ENCODE data around the gene DENND4A. TPM values are rescaled to one million over a fixed set of nuclear protein-coding genes. Genes with fewer than 3 reads are reported as not detected.

The DENND4A gene
- total RNA-seq, 1 experiment from 2014 or later: 14.4 TPM

GRCh38 chr15:65659502-65660052 is 132.5 kb downstream of the DENND4A start:
- Histone ChIP-seq H3K27ac (ENCODE audit: low read length) (no peak overlapping the region), H3K9me3 (ENCODE audit: control insufficient read depth, insufficient read depth, low read depth, low read length) (no peaks in the 10 kb centered on the region), H3K36me3 (ENCODE audit: control insufficient read depth, insufficient read depth, low read length) (no peaks in the 10 kb centered on the region; the same call in 1 of the 2 replicates), H3K27me3 (ENCODE audit: control insufficient read depth, insufficient read depth, low read length) (no peaks in the 10 kb centered on the region), H3K4me3 (ENCODE audit: low read depth in 2 of 2, low read length in 2 of 2) (no peak overlapping the region), H3K4me1 (ENCODE audit: control insufficient read depth, insufficient read depth, low read length) (no peaks in the 10 kb centered on the region)
- in situ Hi-C loops (cut with HindIII; ENCODE audit: low pct_unique_long_range_greater_than_20kb, low sequenced_read_pairs) (no loop called here), intact Hi-C loops (cut with micrococcal nuclease; ENCODE audit: unreplicated experiment) (no loop called here)
- ChIA-PET CTCF (interaction anchor here (0.6 kb wide), 2 partner anchors 109 to 725 kb away, joined by 4 to 6 read pairs; no protein-coding TSS in a partner anchor), POLR2A (no interaction called here)
- TF ChIP-seq POLR2AphosphoS5 (IDR thresholded peaks at IDR 0.05; ENCODE audit: low read depth, low read length) (no peak), REST (IDR thresholded peaks at IDR 0.05; ENCODE audit: insufficient read depth in 1 of 2, low read depth in 2 of 2, low read length in 1 of 2) (no peak), TCF7L2 (IDR thresholded peaks at IDR 0.05; ENCODE audit: low read depth, low read length) (no peak), SIN3A (IDR thresholded peaks at IDR 0.05; ENCODE audit: borderline replicate concordance, insufficient read depth, low read depth, low read length) (no peak)
- TF ChIP-seq, protein P1, sequence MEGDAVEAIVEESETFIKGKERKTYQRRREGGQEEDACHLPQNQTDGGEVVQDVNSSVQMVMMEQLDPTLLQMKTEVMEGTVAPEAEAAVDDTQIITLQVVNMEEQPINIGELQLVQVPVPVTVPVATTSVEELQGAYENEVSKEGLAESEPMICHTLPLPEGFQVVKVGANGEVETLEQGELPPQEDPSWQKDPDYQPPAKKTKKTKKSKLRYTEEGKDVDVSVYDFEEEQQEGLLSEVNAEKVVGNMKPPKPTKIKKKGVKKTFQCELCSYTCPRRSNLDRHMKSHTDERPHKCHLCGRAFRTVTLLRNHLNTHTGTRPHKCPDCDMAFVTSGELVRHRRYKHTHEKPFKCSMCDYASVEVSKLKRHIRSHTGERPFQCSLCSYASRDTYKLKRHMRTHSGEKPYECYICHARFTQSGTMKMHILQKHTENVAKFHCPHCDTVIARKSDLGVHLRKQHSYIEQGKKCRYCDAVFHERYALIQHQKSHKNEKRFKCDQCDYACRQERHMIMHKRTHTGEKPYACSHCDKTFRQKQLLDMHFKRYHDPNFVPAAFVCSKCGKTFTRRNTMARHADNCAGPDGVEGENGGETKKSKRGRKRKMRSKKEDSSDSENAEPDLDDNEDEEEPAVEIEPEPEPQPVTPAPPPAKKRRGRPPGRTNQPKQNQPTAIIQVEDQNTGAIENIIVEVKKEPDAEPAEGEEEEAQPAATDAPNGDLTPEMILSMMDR (IDR thresholded peaks at IDR 0.05): no peak
- no peak for ATAC-seq
- DNase-seq (ENCODE audit: low read depth, low spot score): no peak
- no TSS peak for BruUV-seq (replicated peaks)

DNA sequence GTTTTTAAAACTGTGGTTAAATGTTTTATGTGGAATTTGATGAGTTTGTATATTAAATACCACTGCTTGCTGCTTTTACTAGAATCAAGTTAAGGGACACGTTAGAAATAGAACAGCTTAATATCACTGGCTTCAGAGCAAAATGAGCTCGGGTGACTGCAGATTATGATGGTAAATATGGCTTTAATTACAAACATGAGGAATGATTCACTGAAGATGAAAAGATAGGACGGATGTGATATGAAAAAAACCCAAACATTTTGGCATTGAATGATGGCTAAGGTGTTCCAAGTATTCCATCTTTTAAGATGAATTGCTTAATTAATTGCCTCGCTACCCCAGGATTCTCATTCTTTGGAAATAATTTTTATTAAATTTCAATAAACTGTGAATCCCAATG is 136.6 kb downstream of the DENND4A start:
- intact Hi-C loops (cut with micrococcal nuclease; ENCODE audit: unreplicated experiment) (no loop called here), in situ Hi-C loops (cut with HindIII; ENCODE audit: low pct_unique_long_range_greater_than_20kb, low sequenced_read_pairs) (no loop called here)
- H3K27me3 ChIP-seq (ENCODE audit: control insufficient read depth, insufficient read depth, low read length): no peaks in the 10 kb centered on the region
- BruUV-seq (replicated peaks): no TSS peak
- no peak for TF ChIP-seq TCF7L2 (IDR thresholded peaks at IDR 0.05; ENCODE audit: low read depth, low read length)
- no peak for TF ChIP-seq POLR2AphosphoS5 (IDR thresholded peaks at IDR 0.05; ENCODE audit: low read depth, low read length)
- TF ChIP-seq SIN3A (IDR thresholded peaks at IDR 0.05; ENCODE audit: borderline replicate concordance, insufficient read depth, low read depth, low read length): no peak
- no peaks in the 10 kb centered on the region for H3K4me1 ChIP-seq (ENCODE audit: control insufficient read depth, insufficient read depth, low read length)
- CTCF ChIA-PET: no interaction called here
- DNase-seq (ENCODE audit: low read depth, low spot score) (no peak), ATAC-seq (no peak)
- no peak overlapping the region for H3K4me3 ChIP-seq (ENCODE audit: low read depth in 2 of 2, low read length in 2 of 2)
- POLR2A ChIA-PET: no interaction called here
- H3K27ac ChIP-seq (ENCODE audit: low read length): no peak overlapping the region
- H3K9me3 ChIP-seq (ENCODE audit: control insufficient read depth, insufficient read depth, low read depth, low read length): no peaks in the 10 kb centered on the region
- H3K36me3 ChIP-seq (ENCODE audit: control insufficient read depth, insufficient read depth, low read length): no peaks in the 10 kb centered on the region; the same call in 1 of the 2 replicates

DNA sequence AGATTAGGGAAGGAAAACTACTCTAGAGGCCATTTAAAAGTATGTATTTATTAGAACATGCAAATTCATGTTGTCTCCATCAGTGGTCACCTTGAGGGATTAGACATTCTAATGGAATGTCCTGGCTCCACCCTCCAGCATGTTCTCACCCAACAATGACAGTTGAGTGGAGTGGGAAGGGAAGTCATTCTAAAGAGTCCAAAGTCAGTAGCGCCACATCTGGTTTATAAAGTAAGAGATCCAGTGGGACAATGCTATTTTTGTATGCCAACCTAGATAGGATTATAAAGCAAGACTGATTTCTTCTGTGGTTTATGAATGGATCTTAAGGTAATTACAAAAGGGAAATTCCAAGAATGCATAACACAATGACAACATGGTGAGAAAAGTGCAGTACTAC is 137.1 kb downstream of the DENND4A start:
- TSS peak; percentile 58 for BruUV-seq (replicated peaks)
- Histone ChIP-seq H3K4me1 (ENCODE audit: control insufficient read depth, insufficient read depth, low read length) (no peaks in the 10 kb centered on the region), H3K27ac (ENCODE audit: low read length) (no peak overlapping the region), H3K27me3 (ENCODE audit: control insufficient read depth, insufficient read depth, low read length) (no peaks in the 10 kb centered on the region), H3K9me3 (ENCODE audit: control insufficient read depth, insufficient read depth, low read depth, low read length) (no peaks in the 10 kb centered on the region), H3K4me3 (ENCODE audit: low read depth in 2 of 2, low read length in 2 of 2) (no peak overlapping the region), H3K36me3 (ENCODE audit: control insufficient read depth, insufficient read depth, low read length) (no peaks in the 10 kb centered on the region)
- ChIA-PET CTCF (no interaction called here), POLR2A (no interaction called here)
- ATAC-seq (no peak), DNase-seq (ENCODE audit: low read depth, low spot score) (no peak)
- intact Hi-C loops (cut with micrococcal nuclease; ENCODE audit: unreplicated experiment): no loop called here
- no peak for TF ChIP-seq POLR2AphosphoS5 (IDR thresholded peaks at IDR 0.05; ENCODE audit: low read depth, low read length)
- TF ChIP-seq, protein P1 (IDR thresholded peaks at IDR 0.05): no peak
- TF ChIP-seq SIN3A (IDR thresholded peaks at IDR 0.05; ENCODE audit: borderline replicate concordance, insufficient read depth, low read depth, low read length): no peak
- TF ChIP-seq REST (IDR thresholded peaks at IDR 0.05; ENCODE audit: insufficient read depth in 1 of 2, low read depth in 2 of 2, low read length in 1 of 2): no peak
- in situ Hi-C loops (cut with HindIII; ENCODE audit: low pct_unique_long_range_greater_than_20kb, low sequenced_read_pairs): no loop called here

All from Panc1 (cell line).